DMS114 treated with DMSO at 0.1 percent for 48 hours (cell line): Measurements from ENCODE around the gene ABL2.
"Not testable (repeated sequence)": the region's sequence is repeated elsewhere in the genome, so short reads cannot be mapped to it uniquely, and the experiment has no call there.

Experiments
- DNase-seq: peaks from one replicate; lab custom pipeline; 2025; ENCODE audit not compliant: unreplicated experiment; lab: John Stamatoyannopoulos, UW

Gene ABL2

DNA sequence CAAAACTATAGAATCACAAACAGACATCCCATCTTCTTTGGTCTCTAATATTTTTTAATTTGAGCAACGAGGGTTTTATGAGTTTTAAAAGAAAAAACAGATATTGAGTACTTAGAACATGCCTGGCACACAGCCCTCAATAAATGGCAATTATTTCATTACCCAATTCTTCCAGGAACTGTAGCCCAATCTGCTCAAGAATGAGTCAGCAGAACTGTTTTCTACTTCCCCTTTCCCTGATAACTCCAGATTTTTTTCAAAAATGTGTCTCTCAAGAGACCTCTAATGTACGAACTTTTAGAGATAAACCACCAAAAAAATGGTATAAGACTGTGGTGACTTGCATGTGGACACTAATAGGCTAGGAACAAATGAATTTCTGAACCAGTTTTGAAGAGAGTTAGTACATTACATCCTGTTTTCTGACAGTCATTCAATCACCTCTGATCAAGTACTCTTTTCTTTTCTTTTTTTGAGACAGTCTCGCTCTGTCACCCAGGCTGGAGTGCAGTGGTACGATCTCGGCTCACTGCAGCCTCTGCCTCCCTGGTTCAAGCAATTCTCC, 11.5 kb downstream of the ABL2 start:
- DNase-seq = no peak

DNA sequence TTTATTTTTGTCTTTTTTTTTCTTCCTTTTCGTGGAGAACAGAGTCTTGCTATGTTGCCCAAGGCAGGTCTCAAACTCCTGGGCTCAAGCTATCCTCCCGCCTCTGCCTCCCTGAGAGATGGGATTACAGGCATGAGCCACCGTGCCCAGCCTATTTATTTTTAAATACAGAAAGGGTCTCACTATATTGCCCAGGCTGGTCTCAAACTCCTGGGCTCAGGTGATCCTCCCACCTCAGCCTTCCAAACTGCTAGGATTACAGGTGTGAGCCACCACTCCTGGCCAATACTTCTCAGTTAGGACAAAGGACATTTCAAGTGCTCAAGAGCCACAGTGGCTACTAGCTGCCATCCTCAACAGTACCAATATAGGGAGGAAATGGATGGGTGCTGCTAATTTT, 16.2 kb downstream of the ABL2 start:
- not testable (repeated sequence) for DNase-seq

DNA sequence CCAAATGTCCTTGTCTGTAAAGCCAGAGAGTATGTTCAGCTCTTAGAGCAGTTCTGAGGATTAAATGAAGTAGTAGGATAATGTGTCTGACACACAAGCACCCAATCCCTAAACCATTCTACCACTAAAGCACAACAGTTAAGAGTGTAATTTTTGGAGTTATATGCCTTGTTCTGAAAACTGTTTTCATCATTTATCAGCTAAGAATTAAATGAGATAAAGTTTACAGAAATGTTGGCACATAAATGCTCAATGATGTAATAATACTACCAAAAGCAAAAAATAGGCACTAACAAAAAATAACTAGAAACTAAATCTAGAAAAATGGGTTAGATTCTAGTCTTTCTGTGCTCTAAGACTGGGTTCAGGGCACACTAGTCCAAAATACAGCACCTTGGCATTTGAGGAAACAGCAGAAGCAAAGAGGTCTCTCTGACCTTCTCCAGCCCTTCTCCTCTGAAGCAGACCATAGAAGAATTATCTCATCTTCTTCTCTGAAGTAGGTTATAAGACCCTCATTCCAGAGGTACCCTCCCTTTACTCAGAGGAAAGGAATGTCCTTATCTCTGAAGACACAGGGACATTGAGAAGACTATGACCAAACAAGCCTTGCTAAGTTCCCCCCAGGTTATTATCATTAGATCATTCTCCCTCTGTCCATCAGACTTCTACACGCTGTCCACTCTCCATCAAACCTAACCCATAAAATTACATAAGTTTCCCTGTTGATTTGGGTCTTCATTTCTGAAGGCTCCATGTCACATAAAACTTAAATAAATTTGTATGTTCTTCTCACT, 20.6 kb downstream of the ABL2 start:
- no peak for DNase-seq

DNA sequence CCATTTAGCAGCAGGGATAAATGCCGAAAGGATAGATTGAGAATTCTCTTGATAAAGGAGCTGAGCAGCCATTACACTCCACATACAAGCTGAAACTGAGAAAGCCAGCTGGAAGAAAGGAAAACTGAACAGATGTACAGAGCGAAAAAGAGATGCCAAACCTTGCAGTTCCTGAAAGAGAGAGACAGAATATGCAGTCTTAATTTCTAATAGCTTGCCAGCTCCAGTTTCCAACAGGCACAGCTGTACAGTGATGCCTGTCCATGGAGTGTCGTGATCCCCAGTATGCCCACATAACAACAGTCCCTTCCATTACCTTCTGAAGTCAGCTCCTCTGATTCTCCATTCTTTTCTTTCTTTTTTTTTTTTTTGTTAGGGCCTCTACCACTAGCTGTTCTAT, 22.7 kb downstream of the ABL2 start:
- no peak for DNase-seq

DNA sequence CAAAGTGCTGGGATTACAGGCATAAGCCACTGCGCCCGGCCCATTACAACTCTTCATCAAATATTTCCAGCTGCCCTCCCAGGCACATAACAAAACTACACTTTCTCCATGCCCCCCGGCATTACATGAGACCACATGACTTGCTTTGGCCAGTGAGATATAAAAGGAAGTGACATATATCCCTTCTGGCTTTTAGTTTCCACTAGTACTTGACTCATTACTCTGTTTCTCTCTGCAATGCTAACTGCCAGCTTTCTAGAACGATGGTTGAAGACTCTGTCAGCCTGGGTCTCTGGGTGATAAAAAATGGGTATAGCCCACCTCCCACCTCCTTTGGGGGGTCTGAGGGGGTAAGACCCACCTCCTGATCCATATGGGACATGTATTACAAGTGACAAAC, 24.2 kb downstream of the ABL2 start:
- DNase-seq = no peak

DNA sequence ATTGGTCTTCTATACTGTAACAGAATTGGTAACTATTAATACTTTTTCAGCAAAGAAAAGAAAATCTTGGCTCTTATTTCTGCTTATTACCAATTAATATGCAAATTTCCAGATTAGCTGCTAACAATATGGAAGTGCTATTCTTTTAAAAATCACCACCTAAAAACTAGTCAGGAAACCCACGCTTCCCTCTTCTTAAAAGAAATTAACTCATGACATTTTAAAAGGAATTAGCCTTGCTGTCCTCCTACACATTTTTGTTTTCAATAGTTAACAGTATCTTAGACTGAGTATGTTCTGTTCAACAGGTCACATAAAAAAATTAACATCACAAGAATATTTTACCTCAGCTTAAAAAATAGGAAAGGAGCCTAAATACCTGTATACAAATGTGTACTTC, 27.3 kb downstream of the ABL2 start:
- DNase-seq = no peak

DNA sequence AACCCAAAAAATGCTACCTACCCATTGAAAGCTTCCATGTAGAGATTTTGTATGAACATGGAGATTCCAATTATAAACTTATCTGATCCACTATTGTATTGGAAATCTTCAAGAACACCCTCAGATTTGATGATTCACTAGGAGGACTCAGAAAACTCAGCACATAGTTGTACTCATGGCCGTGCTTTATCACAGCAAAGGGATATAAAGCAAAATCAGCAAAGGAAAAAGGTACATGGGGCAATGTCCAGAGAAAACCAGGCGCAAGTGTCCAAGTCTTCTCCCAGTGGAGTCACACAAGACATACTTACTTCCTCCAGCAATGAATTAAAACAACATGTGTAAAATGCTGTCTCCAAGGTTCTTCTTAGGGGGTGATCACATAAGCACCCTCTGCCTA, 28.9 kb downstream of the ABL2 start:
- DNase-seq = no peak

DNA sequence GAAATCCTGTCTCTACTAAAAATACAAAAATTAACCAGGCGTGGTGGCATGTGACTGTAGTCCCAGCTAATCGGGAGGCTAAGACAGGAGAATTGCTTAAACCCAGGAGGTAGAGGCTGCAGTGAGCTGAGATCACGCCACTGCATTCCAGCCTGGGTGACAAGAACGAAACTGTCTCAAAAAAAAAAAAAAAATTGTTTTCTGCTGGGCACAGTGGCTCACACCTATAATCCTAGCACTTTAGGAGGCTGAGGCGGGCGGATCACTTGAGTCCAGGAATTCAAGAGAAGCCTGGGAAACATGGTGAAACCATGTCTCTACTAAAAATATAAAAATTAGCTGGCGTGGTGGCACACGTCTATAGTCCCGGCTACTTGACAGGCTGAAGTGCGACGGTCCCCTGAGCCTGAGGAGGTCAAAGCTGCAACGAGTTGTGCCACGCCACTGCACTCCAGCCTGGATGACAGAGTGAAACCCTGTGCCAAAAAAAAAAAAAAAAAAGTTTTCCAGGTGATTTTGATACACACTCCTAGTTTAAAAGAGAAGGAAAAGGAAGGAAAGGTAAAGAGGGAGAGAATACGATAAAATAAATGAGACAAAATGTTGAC, 31.7 kb downstream of the ABL2 start:
- no peak for DNase-seq

DNA sequence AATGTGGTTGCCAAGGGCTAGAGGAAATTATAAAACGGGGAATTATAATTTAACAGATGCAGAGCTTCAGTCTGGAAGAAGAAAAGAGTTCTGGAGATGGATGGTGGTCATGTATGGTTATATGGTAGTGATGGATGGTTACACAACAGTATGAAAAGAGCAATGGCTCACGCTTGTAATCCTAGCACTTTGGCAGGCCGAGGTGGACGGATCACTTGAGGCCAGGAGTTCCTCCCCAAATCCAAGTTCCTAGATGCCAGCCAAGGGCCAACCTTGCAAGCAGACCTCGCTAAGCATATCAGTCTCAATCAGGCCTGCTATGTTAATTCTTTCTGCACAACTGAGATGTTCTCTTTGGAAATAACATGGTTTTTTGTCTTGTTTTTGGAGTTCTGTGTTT, 33.6 kb downstream of the ABL2 start:
- not testable (repeated sequence) for DNase-seq

DNA sequence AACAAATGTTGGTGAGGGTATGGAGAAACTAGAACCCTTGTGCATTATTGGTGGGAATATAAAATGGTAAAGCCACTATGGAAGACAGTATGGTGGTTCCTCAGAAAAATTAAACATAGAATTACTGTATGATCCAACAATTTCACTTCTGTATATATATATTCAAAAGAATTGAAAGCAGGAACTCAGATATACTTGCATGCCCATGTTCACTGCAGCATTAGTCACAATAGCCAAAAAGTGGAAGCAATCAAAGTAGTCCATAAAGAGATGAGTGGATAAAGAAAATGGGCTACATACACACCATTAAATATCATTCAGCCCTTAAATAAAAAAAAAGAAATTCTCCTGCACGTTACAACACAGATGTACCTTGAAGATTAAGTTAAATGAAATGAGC, 34.1 kb downstream of the ABL2 start:
- DNase-seq = no peak

DNA sequence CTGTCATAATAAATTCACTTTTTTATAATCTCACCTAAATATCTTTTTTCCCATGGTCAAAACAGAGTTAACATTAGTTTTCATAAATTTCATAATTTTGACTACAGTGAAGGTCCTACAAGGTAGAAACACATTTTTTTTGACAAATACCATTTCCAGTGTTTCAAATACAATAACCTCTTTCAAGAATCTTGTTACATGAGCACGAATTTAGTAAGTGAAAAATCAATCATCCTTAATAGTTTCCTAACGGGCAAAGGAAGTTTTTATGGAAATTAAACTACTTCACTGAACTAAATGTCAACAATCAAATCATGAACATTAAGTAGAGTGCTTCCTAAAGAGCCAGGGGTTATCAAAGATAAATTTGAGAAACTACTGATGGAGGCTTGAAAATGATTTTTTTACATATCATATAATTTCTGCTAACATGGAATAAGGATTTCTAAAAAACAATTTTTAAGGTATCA, 35.4 kb downstream of the ABL2 start:
- DNase-seq = no peak

DNA sequence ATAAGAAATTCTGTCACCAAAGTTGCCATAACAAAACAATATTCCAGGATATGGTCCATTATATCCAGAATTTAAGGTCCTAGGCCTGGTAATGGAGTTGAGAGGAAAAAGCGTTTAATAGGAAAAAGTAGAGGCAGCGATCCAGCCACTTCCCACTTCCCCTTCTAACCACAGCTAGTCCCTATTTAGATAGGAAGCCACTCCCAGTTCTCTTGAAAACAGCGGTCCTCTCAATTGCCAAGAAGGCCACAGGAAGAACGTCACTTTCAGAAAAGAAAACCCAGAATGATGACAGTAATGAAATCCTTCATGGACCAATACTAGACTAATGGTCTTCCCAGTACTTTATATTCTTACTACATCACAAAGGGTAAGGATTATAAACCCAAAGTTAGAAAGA, 38.6 kb downstream of the ABL2 start:
- DNase-seq = no peak

DNA sequence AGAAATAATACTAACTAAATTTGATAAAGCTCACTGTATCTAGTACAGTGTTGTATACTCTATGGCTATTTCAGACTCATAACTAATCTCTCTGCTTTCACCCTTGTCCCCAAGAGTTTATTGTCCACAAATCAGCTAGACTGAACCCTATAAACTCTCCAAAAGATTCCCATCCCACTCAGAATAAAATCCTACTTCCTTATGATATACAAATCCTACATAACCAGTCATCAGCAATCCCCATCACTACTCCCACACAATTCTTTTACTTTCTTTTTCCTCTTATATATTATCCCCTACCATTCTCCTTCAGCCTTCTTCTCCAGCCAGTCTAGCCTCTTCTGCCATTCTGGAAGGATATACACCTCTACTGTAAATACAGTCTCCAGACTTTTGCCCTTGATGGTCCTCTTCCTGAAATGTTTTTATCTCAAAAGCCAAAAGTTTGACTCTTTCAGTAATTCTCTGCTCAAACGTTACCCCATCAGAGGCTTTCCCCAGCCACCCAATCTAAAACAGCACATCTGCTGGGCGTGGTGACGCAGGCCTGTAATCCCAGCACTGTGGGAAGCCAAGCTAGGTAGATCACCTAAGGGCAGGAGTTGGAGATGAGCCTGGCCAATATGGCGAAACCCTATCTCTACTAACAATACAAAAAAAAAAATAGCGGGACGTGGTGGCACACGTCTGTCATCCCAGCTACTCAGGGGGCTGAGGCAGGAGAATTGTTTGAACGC, 41.6 kb downstream of the ABL2 start:
- DNase-seq = no peak

DNA sequence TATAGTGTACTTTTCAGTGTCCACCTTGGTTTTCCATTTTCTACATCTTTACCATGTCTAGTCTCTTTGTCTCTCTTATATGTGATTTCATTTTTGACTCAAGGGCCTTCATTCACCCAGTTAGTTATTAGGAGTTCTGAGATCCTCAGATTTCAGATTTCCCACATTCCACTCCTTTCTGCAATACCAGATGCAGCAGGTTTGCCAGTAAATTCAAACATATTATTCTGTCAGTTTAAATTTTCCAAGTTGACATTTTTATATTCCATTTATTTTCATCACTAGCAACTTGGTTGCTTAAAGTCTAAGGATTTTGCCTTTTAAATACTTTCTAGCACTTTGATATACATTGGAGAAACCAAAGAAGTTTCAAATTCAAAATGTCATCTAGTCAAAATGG, 42.4 kb downstream of the ABL2 start:
- DNase-seq = no peak

DNA sequence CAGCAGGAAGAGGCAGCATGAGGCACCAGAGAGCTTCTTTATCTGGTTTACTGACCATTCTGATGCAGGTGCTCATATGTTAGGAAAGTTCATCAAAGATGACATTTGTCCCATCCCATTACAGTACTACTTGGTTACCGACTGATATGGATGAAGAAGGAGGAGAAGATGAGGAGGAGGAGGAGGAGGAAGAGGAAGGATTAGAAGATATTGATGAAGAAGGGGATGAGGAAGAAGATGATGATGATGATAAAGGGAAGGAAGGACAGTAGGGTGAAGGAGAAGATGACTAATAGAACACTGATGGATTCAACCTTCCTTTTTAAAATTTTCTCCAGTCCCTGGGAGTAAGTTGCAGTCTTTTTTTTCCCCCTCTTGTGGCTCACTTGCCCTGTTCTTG, 45.1 kb downstream of the ABL2 start:
- no peak for DNase-seq

DNA sequence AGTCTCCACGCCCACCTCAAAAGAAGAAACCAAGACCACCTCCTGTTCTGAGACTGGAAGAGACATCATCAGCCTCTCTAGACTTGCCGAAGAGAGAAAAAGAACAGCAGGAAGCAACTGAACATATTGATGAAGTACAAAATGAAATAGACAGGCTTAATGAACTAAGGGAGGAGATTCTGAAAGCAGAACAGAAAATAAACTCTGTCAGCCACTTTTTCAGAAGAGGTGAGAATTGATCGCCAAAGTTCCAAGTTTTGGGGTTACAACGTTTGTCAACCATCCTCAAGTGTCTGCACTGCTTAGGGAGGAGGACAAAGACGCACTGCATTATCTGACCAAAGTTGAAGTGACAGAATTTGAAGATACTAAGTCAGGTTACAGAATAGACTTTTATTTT, 45.6 kb downstream of the ABL2 start:
- no peak for DNase-seq

DNA sequence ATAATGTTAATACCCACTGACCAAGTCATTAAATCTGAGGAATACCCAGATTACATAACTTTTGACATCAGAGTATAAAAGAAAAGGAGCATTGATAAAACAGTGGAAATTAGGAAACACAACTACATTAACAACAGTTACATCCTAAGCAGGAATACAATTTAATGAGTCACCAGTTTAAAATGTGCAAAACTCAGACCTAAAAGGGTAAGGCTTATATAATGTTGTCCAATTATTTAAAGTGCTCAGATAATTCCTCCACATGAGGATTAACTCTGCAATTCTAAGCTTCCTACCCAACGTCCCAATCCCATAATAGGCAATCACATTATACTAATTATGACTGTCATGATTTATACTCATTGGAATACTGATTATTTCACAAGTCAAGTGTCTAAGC, 50.5 kb downstream of the ABL2 start:
- no peak for DNase-seq

DNA sequence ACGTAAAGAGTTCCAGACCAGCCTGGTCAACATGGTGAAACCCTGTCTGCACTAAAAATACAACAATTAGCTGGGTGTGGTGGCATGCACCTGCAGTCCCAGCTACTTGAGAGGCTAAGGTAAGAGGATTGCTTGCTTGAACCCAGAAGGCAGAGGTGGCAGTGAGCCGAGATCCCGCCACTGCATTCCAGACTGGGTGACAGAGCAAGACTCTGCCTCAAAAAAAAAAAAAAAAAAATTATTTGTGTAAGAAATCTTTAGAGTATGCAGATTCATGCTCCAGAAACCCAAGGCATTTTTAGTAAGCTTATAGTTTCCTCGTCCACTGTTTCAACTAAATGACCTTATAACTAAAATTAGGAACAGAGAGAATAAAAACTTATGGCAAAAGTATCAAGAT, 51.3 kb downstream of the ABL2 start:
- DNase-seq = no peak

DNA sequence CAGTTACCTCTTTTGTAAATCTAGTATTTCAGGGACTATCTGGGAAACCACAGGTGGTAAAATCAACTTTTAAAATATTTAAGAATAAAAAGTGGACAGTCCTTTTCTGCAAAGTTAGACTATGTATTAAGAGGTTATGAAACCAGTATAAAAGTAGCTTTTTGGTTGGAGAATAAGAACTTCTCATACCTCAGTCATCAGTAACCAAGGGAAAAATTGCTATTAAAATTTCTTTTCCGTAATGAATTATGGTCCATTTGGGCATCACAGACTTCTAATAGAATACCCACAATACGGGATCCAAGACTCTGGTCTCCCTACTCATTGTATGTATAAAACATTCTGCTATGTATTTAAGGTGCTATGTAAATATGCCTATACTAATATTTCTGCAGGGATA, 51.9 kb downstream of the ABL2 start:
- DNase-seq = no peak

DNA sequence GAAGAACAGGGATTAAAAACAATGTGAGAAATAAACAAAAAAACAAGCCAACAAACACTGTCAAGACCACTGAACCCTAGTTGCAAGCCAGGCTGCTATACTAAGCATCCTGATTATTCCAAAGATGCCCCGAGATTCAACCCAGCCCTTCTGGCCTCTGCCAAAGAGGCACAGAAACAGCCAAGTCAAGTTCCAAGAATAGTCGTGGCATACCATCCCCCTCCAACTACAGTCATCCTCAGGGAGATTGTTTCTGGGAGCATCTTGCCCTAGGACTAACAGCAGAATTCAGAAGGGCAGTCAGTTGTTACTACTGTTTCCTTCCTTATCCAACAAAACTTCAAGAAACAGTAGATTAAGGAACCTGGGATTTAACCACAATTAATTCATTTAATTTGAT, 52.3 kb downstream of the ABL2 start:
- no peak for DNase-seq

DNA sequence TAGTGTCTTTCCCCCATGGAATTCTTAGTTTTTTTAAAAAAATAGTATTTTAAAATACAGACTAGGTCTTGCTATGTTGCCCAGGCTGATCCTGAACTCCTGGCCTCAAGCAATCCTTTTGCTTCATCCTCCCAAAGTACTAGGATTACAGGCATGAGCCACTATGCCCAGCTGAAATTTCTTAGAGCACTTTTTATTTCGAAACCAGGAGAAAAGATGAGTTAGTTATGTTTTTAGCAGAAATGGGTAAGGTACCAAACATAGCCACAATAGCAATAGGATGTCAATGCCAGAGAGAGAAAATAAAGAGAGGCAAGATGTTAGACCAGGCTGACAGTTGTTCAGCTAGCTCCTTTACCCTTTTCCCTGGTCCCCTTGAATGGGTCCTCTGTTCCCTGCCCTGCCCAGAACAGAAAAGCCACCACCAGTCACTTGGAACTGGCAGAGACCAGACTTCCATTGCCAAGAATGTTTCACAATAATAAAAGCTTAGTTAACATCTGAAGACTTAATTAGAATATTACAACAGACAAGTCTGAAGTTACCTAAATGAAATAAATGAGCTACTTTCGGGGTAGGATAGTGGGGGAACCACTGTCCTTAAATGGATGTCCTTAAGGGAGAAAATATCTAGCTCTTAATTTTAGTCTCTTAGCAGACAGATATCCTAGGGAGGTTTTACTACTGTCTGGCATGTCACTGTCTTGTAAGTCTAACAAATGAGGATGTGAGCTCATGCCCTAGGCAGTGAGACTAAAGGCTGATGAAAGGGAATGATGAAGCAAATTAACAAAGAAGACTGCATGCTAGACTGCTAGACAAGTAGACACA, 54.3 kb downstream of the ABL2 start:
- no peak for DNase-seq
